Ecto neural progenitor cell (in vitro differentiated cells): ENCODE measurements around the gene ST3GAL2.
A peak's percentile ranks its signal among the peaks of the same experiment; 100 is the strongest.
"Not testable (repeated sequence)": the region's sequence is repeated elsewhere in the genome, so short reads cannot be mapped to it uniquely, and the experiment has no call there.

ENCODE experiments used
- DNase-seq: peaks from one replicate; pipeline ENCODE4 v3.0.0-alpha.2; 2018; ENCODE audit warnings: low spot score

Gene ST3GAL2

DNA sequence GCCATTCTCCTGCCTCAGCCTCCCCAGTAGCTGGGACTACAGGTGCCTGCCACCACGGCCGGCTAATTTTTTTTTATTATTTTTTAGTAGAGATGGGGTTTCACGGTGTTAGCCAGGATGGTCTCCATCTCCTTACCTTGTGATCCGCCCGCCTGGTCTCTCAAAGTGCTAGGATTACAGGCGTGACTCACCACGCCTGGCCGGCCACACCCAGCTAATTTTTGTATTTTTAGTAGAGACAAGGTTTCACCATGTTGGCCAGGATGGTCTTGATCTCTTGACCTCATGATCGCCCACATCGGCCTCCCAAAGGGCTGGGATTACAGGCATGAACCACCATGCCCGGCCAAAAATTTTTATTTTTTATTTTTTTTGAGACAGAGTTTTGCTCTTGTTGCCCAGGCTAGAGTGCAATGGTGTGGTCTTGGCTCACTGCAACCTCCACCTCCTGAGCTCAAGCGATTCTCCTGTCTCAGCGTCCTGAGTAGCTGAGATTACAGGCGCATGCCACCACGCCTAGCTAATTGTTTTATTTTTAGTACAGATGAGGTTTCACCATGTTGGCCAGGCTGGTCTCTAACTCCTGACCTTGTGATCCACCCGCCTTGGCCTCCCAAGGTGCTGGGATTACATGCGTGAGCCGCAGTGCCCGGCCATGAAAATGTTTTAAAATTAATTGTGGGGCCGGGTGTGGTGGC is 52.5 kb downstream of the ST3GAL2 start:
- not testable (repeated sequence) for DNase-seq

DNA sequence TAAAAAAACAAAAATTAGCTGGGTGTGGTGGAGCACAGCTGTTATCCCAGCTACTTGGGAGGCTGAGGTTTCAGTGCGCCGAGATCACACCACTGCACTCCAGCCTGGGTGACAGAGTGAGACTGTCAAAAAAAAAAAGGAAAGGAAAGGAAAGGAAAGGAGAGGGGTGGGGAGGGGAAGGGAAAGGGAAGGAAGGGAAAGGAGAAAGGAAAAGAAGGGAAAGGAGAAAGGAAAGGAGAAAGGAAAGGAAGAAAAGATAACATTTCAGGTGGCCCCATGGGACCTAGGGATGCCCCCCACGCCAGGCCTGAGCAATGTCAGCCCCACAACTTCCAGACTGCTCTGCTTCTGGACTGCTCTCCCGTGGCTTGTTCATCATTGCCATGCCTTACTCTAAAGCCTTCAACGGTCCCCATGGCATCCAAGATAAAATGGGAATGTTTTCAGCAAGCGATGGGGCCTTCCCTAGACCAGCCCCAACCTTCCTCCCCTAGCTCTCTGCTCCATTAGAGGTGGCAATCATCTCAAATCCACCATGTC is 55.4 kb downstream of the ST3GAL2 start:
- DNase-seq, result no peak

DNA sequence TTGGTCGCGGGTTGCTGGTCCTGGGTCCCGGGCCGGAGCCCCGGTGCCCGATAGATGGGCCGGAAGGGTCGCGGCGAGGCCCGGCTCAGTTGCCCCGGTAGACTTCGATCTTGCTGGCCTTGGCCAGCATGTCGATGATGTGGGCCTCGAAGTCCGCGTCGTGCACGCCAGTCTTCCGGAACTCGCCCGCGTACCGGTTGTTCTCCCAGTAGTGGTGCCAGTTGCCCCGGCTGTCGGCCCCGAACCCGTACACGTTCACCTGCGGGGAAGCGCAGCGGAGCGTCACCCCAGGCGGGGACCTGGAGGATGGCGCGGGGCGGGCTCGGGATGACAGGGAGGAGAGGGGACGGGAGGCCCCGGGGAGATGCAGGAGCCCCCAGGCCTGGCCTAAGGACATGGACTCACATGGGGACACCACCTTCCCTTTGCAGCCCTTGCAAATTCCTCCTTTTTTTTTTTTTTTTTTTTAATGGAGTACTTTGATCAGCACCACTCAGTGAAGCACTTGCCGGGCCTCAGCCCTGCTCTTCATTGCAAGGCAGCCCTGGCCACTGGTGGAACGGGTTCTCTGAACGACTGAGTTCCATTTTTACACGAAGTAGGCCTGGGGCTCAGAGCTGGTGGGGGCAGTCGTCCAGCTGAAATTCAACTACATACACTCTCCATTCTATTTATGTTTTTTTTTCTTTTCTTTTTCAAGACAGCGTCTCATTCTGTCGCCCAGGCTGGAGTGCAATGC is 57.1 kb downstream of the ST3GAL2 start:
- DNase-seq, result no peak

DNA sequence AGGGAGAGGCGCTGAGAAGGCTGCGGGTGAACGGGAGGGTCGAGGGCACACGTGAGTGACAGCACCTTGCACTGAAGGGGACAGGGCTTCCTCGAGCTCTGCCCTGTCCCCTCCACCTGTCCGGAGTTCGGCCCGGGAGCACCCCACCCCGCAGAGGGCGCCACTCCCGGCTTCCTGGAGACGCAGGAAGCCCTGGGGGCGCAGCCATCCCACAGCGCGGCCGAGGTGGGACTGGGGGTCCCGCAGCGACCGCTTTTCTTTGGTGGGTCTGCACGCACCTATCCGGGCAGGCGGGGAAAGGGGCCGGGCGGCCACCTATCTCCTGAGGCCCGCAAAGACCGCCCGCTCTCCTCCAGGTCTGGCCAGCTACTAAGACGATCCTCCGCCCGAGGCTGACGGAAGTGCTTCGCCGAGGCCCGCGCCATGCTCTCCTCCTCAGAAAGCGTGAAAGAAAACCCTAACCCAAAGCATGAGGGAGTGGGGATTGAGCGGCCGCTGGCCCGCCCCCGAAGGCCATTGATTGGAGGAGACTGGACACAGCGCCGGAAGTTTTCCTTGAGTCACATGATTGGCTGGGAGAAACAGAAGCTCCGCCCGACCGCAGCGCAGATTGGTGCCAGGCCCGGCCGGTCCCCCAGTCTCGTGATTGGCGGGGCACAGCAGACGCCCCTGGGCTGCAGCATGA is 57.8 kb downstream of the ST3GAL2 start:
- peak; percentile 98 for DNase-seq

DNA sequence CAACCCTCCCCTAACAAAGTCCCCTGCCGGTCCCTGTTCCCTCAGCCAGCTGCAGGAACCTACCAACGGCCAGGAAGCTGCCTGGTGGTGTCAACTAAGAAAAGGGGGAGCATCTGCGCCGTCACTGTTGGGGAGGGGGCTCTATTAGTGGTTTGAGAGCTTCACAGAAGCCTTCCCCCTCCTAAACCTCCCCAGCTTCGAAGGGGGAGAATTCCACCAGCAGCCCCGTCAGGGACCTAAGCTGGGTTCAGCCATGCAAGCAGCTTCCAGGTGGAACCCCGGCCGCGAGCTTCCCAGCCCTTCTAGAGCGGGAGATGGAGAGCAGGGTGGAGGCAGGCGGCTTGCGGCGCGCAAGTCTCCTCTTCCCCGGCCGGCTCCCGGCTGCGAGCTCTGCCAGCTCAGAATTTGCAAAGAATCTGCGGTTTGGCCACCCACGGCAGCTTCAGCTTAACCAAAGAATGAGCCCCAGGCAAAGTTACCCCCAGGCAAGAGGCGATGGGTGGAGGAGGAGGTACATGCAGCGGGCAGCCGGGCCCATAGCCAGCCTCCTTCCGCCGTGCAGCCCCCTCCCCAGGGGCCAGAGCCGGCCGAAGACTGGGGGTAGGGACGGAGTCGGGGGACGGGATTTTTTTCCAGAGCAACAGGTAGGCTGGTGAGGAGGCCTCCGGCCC is 58.5 kb downstream of the ST3GAL2 start:
- DNase-seq, result peak; percentile 81

DNA sequence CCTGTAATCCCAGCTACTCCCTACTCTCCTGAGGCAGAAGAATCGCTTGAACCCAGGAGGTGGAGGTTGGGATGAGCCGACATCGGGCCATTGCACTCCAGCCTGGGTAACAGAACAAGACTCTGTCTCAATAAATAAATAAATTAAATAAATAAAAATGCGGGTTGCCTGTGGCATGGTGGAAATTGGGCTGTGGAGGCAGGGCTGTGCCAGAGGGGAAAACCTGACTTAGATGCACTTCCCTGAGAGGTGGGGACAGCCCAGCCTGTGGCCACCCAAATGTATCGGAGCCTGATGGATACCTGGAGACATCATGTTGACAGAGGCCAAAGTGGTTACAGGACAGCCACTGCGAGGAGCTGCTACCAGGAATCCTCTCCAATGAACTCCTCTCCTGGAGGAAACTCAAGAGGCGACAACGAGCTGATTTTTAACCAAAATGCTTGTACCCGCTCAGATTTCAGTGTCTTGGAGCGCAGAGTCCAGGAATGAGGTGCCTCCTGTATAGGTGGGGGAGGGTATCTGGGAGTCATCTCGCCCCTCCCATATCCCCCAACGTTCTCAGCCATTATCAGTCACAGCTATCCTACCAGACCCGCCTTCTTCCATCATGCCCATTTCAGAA is 59.9 kb downstream of the ST3GAL2 start:
- DNase-seq, result no peak

DNA sequence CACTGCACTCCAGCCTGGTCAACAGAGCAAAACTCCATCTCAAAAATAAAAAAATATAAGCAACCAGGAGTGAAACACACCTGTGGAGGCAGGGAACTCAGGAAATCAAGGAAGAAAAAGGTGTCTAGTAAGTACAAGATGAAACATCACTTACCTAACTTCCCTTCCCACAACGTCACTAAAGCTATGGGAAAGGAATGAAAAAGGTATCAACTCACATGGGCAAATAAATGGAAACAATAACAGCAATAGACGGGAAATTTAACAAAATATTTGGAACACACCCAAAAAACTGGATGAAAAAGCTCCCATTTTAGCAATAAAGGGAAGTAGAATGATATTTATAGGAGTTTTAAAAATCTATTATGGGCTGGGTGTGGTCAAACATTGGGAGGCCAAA is 61.1 kb downstream of the ST3GAL2 start:
- no peak for DNase-seq

DNA sequence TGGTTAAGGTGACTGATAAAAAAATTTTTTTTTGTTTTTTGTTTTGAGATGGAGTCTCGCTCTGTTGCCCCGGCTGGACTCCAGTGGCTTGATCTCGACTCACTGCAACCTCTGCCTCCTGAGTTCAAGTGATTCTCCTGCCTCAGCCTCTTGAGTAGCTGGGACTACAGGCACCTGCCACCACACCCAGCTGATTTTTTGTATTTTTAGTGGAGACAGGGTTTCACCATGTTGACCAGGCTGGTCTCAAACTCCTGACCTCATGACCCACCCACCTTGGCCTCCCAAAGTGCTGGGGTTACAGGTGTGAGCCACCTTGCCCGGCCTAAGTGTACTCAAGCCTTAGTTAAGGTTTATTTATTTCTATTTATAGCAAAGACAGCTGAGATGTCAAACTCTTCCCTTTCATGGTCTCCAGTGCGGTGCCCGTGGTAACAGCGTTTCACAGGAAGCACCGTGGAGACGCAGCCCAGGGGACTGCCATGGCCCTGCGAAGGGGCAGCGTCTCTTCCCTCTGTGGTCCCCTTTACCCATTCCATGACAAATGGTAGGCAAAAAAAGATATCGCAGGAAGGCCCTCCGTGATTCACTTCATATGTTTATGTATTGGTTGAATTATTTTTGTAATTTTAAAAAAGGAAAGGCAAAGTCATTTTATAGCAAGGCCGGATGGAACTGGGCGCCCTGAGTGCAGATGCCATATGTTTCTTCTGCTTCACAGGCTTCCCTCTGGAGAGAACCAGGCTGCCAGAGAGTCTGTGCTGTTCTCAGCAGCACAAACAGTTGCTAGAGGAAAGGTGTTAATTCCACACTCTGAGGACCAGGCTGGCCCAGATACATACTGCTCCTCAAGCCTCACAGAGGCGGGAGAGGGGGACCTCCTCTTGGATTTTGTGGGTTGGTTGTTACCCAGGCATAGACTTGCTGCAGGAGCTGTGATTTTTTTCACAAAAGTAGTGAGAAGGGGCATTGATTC is 63.0 kb downstream of the ST3GAL2 start:
- no peak for DNase-seq

DNA sequence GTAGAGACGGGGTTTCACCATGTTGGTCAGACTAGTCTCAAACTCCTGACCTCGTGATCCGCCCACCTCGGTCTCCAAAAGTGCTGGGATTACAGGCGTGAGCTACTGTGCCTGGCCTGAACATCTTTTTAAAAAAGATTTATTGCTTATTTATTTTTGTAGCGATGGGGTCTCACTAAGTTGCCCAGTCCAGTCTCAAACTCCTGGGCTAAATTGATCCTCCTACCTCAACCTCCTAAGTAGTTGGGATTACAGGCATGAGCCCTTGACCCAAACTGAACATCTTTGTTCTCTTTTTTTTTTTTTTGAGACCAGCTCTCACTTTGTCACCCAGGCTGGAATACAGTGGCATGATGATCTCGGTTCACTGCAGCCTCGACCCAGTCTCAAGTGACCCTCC is 64.7 kb downstream of the ST3GAL2 start:
- DNase-seq, result no peak

DNA sequence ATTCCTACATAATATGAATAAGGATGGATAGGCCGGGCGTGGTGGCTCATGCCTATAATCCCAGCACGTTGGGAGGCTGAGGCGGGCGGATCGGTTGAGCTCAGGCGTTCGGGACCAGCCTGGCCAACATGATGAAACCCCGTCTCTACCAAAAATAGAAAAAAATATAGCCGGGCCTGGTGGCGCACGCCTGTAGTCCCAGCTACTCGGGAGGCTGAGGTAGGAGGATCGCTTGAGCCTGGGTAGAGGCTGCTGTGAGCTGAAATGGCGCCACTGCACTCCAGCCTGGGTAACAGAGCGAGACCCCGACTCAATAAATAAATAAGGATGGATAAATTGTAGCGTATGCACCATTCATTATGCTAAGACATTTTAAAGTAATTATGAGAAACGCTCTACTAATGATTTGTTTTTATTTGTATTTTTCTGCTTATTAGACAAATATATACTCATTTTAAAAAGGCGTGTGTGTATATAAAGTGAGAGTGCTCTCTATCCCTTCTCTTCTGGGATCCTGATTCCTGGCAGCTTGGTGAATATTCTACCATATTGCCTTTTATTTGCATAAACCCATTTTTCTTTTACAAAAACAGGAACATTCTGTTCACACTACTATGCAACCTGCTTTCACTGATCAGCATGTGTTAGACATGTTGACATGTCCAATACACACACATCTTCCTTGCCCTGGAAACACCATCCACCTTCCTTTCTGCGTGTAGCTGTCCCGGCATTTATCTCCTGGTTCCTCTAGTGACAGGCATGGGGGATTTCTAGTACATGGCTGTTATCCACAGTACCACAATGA is 65.8 kb downstream of the ST3GAL2 start:
- no peak for DNase-seq

DNA sequence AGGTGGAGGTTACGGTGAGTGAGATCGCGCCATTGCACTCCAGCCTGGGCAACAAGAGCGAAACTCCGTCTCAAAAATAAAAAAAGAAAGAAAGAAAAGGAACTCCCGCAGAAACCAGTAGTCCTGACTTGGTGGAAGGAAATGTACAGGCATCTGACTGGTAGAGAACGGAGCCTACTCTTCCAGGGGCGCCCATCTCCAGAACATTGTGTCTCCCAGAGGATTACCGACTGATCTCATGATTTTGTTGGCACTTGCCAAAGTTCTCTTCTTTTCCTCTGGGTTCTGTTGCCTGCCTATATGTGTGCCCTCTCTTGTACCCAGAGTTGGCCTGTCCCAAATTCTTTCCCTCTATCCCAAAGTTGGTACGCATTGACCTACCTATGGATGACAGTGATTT is 68.0 kb downstream of the ST3GAL2 start:
- DNase-seq, result no peak

DNA sequence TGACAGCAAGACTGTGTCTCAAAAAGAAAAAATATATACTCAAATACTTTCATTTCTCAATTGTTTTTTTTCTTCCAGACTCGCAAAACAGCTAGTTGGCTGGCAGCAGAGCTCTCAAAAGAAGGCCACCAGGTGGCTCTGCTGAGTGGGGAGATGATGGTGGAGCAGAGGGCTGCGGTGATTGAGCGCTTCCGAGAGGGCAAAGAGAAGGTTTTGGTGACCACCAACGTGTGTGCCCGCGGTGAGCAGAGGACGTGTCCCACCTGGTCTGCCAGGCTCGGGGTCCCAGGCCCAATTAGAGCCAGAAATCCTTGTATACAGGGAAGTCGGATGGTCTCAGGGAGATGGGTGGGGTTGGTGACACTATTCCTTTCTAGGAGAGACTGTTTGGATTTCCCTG is 68.8 kb downstream of the ST3GAL2 start:
- DNase-seq, result not testable (repeated sequence)

DNA sequence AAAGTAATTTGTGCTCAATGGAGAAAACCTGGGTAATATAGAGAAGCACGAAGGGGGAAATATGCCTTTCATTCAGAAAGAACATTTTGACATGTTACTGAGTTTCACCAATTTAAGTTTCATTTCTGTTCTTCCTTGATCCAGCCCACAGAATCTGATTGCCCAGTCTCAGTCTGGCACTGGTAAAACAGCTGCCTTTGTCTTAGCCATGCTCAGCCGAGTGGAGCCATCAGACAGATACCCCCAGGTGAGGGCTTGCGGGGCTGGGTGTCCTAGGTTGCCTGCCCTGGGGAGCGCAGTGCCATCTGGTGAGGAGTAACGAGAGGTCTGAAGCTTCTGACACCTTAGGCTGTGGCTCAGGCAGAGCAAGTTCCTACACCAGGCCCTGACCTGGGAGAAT is 74.5 kb downstream of the ST3GAL2 start:
- DNase-seq, result no peak

DNA sequence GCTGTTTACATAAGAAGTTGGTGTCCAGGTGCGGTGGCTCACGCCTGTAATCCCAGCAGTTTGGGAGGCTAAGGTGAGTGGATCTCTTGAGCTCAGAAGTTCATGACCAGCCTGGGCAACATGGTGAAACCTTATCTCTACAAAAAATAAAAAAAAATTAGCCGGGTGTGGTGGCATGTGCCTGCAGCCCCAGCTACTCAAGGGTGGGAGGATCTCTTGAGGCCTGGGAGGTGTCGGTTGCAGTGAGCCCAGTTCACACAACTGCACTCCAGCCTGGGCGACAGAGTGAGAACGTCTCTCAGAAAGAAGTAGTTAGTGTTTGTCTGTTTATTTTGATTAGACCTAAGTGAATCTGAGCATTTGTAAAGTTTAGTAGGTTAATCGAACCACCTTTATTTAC is 79.3 kb downstream of the ST3GAL2 start:
- no peak for DNase-seq

DNA sequence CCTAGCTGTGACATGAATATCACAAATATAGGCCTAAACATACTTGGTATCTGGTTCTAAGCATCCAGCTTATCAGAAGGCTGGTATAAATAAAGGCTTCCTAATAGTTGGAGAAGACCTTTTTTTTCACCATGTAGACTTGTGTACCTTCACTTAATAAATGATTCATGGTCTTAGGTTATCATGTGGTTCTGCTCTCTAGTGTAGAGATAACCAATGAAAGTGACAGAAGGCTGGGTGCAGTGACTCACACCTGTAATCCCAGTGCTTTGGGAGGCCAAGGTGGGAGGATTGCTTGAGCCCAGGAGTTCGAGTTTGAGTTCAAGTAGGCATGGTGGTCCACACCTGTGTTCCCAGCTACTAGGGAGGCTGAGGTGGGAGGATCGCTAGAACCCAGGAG is 89.1 kb downstream of the ST3GAL2 start:
- DNase-seq, result no peak

DNA sequence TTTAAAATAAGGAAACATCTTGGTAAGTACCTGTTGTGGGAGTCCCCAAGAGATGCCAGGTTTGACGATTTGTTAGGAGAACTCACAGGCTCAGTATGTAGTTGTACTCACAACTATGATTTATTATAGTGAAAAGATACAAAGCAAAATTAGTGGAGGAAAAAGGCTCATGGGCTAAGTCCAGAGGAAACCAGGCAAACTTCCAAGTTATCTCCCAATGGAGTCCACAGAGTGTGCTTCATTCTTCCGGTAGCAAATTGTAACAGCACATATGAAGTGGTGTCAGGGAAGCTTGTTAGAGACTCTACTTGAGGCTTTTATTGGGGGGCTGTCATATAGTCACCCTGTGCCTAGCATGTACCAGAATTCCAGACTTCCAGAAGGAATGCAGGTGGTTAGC is 89.9 kb downstream of the ST3GAL2 start:
- DNase-seq, result no peak

DNA sequence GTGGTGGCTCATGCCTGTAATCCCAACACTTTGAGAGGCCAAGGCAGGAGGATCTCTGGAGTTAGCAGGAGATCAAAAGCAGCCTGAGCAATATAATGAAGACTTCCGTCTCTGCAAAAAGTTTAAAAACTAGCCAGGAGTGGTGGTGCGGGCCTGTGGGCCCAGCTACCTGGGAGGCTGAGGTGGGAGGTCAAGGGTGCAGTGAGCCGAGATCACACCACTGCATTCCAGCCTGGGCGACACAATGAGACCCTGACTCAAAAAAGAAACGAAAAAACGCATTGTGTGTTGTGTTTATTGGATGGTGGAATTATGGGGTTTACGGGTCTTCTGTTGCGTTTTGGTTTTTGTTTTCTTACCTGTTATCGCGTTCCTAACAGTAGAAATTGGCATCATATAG is 93.1 kb downstream of the ST3GAL2 start:
- DNase-seq, result no peak

DNA sequence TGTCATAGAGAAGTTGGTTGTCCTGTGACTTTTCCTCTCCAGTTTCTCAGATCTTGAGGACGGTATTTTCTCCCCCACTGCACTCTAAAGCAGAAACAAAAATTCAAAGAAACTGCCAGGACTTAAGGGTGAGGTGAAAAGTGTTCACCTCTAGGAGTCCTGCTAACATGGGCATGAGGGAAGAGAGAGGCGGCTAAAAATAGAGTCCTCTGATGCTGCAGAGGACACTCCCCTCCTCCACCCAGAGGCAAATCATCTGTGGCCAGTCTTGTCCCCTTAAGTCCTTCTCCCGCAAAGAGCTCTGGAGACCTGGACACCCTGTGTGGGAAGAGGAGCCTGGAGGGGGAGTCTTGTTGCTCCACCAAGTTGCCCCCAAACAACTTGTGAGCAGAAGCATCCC is 96.9 kb downstream of the ST3GAL2 start:
- DNase-seq, result no peak

DNA sequence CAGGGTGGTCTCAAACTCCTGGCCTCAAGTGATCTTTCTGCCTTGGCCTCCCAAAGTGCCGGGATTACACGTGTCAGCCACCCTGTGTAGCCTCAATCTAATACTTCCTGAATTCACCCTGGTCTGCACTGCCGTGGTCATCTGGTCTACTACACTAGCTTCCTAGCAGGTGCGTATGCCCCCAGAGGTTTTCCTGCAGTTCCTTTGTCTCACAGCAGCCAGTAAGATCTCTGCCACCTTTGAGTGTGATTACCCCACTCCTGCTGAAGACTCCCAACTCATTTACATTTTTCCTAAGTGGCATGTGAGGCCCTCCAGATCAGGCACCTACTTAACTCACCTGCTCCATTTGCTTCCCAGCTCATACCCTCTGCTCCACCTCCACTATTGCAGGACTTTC is 97.3 kb downstream of the ST3GAL2 start:
- DNase-seq, result no peak

DNA sequence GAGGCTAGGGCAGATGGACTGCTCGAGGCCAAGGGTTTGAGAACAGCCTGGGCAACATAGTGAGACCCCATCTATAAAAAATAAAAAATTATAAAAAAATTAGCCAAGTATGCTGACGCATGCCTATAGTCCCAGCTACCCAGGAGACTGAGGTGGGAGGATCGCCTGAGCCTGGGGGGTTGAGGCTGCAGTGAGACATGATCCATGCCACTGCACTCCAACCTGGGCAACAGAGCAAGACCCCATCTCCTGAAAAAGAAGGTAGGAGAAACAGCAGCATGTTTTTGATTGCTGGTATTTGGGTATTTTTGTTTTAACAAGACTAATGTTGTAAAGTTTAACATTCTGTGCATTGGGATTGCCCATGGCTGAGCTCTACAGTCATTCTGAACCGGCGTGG is 101.1 kb downstream of the ST3GAL2 start:
- no peak for DNase-seq
